OCI-LY3 (cell line): ENCODE results near the gene MCTS1.

Experiments
- CTCF ChIP-seq: fragments of 200-600, 300-600 bp; sonication (generic); IDR thresholded peaks from 2 replicates; pipeline ENCODE4 v1.5.1; 2014; ENCODE audit warnings: antibody characterized with exemption, low read length, low read depth
- EZH2phosphoT487 ChIP-seq: fragments of 200-600 bp; shearing (Covaris generic); IDR thresholded peaks from 2 replicates; pipeline ENCODE4 v1.6.1; 2018; ENCODE audit warnings: antibody characterized with exemption, mixed run types, low read depth

- TF ChIP-seq CTCF (no peak), EZH2phosphoT487 (no peak)
Observed at GRCh38 chrX:120556251-120556650, 47.6 kb upstream of the MCTS1 start.
